Skeletal muscle satellite cell (primary cell): Measurements from ENCODE around the gene PTPMT1.

Experiments used
- H3K27me3 ChIP-seq: 2 replicates; pipeline ENCODE4 v1.7.0; 2013; ENCODE audit warnings: low read length; ENCODE audit not compliant: control insufficient read depth, insufficient read depth
- H3K36me3 ChIP-seq: 2 replicates; pipeline ENCODE4 v1.7.0; 2013; ENCODE audit warnings: mild to moderate bottlenecking, control low read depth, low read length; ENCODE audit not compliant: insufficient read depth
- H3K4me1 ChIP-seq: 2 replicates; pipeline ENCODE4 v1.7.0; 2013; ENCODE audit warnings: low read length; ENCODE audit not compliant: control insufficient read depth, insufficient read depth
- H3K4me2 ChIP-seq: 2 replicates; pipeline ENCODE4 v1.7.0; 2013; ENCODE audit warnings: mild to moderate bottlenecking, low read length
- H3K4me3 ChIP-seq: 2 replicates; pipeline ENCODE4 v1.7.0; 2013; ENCODE audit warnings: low read length
- H3K9ac ChIP-seq: 2 replicates; pipeline ENCODE4 v1.7.0; 2013; ENCODE audit warnings: mild to moderate bottlenecking, low read depth, low read length, moderate library complexity
- H3K9me3 ChIP-seq: replicated peaks from 2 replicates; pipeline ENCODE4 v1.7.0; 2013; ENCODE audit warnings: mild to moderate bottlenecking, control low read depth, low read length

Gene PTPMT1

DNA sequence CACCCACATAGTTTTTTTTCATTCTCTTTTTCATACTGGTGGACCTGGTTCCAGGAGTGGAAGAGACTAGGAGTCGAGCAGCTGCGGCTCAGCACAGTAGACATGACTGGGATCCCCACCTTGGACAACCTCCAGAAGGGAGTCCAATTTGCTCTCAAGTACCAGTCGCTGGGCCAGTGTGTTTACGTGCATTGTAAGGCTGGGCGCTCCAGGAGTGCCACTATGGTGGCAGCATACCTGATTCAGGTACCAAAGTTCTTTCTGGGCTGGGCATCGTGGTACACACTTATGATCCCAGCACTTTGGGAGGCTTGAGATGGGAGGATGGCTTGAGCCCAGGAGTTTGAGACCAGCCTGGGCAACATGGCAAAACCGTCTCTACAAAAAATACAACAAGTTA, 4.2 kb downstream of the PTPMT1 start:
- peaks cover 26% of the 10 kb centered on the region for H3K4me1 ChIP-seq
- H3K27me3 ChIP-seq = no peaks in the 10 kb centered on the region
- H3K9me3 ChIP-seq = no peaks in the 10 kb centered on the region
- no peak overlapping the region for H3K4me2 ChIP-seq
- no peak overlapping the region for H3K9ac ChIP-seq
- peaks cover 38% of the 10 kb centered on the region for H3K36me3 ChIP-seq
- no peak overlapping the region for H3K4me3 ChIP-seq

DNA sequence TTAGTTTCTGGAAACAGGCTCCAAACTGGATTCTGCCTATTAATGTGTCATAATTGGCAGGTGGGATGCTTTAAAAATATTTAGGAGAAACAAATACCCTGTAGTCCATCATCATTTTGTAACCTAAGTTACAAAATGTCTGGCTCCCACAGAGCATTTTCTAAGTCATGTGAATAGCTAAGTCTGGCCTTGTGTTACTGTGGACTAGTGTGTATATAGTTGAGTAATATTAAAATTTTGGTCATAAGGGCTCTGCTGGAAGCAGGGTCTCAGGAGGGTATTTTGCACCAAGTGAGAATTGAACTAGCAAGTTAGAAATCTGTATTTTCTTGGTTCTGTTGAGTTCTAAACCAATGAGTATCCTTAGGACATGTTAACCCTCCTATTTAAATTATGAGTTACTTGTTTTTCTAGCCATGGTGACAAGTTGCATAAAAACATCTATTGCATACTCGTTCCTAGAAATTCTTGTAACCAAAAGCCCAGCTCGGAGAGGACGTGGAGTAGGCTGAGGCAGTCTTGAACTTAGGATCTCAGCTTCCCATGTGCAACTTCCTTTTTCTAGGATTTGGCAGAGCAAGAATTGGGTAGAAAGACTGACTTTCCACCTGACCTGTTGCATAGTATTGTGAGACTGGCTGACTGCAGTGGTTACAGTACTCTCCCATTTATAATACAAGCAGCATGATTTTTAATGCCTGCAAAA, 5.4 kb downstream of the PTPMT1 start:
- H3K4me1 ChIP-seq = peaks cover 21% of the 10 kb centered on the region
- H3K4me2 ChIP-seq = no peak overlapping the region
- H3K36me3 ChIP-seq = peaks cover 42% of the 10 kb centered on the region
- no peaks in the 10 kb centered on the region for H3K9me3 ChIP-seq
- H3K27me3 ChIP-seq = no peaks in the 10 kb centered on the region
- no peak overlapping the region for H3K4me3 ChIP-seq
- no peak overlapping the region for H3K9ac ChIP-seq

DNA sequence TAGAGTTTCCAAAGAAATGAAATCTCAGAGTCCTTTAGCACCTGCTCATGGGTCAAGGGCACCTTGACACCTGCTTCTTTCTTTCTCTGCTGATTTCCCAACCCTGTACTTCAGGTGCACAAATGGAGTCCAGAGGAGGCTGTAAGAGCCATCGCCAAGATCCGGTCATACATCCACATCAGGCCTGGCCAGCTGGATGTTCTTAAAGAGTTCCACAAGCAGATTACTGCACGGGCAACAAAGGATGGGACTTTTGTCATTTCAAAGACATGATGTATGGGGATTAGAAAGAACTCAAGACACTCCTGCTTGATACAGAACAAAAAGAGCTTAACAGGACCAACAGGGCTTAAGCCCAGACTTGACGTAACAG, 5.9 kb downstream of the PTPMT1 start:
- H3K4me2 ChIP-seq = no peak overlapping the region
- peaks cover 42% of the 10 kb centered on the region for H3K36me3 ChIP-seq
- H3K27me3 ChIP-seq = no peaks in the 10 kb centered on the region
- no peak overlapping the region for H3K4me3 ChIP-seq
- no peak overlapping the region for H3K9ac ChIP-seq
- H3K9me3 ChIP-seq = no peaks in the 10 kb centered on the region
- H3K4me1 ChIP-seq = peaks cover 21% of the 10 kb centered on the region

DNA sequence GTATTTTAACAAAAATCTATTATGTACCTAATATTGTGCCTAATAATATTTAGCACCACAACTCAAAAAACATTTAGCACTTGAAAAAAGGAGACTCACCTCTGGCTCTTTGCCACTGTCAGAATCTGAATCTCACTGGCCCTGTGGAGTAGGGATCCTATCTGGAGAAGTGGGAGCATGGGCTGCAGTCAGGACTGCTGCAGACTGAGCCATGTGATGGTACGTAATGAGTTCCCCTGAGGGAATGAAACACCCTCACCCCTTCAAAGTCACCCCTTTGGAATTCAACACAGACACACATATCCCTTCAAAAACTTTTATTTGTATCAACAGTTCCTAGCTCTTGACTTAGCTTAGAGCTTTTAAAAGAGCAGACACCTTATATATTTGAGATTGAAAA, 6.5 kb downstream of the PTPMT1 start:
- Histone ChIP-seq H3K9ac (peak overlapping the region; percentile 55), H3K4me3 (no peak overlapping the region), H3K4me1 (peaks cover 21% of the 10 kb centered on the region), H3K27me3 (no peaks in the 10 kb centered on the region), H3K9me3 (no peaks in the 10 kb centered on the region), H3K36me3 (peaks cover 44% of the 10 kb centered on the region), H3K4me2 (peak overlapping the region; percentile 42)

DNA sequence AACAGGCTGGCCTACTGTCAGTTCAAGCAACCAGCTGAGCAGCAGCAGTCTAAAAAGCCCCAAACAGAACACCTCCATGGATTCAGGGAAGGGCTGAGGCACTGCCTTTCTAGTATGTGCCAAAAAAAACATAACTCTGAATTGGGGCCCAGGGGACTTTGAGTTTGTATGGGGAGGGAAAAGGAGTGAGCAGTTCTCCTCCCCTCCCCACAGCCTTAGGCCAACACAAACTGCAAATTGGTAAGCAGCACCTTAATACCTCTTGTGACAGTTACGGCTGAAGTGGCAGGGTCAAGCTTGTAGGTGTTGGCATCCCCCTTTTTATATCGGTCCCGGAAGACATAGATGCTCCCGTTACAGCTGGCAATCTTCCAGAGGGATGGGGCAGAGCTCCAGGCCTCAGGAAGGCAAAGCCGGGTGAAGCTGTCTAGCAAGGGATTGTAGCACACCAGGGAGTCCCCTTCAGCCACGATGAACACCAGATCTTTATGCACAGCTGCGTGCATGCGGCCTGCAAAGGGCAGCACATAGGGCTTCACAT, 7.4 kb downstream of the PTPMT1 start:
- H3K36me3 ChIP-seq = peaks cover 48% of the 10 kb centered on the region
- H3K4me3 ChIP-seq = no peak overlapping the region
- peak overlapping the region; percentile 55 for H3K9ac ChIP-seq
- H3K4me1 ChIP-seq = peaks cover 26% of the 10 kb centered on the region
- H3K4me2 ChIP-seq = peak overlapping the region; percentile 42
- H3K27me3 ChIP-seq = no peaks in the 10 kb centered on the region
- no peaks in the 10 kb centered on the region for H3K9me3 ChIP-seq

DNA sequence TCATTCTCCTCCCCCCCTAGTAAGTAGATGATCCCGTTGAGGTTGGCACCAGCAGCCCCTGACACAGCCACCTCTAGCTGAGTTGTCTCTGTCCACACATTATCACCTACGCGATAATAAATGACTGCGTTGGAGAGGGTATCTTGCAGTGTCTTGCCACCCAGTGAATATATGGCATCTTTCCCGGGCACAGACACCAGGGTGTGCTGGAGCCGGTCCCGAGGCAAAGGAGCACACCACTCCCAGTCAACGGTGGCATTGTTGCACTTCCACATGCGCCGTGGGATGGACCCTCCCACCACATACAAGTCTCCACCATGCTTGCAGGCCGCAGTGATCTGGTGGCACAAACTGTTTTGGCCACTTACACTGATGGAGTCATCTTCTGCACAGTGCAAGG, 7.9 kb downstream of the PTPMT1 start:
- Histone ChIP-seq H3K4me3 (no peak overlapping the region), H3K36me3 (peaks cover 48% of the 10 kb centered on the region), H3K9ac (no peak overlapping the region)

DNA sequence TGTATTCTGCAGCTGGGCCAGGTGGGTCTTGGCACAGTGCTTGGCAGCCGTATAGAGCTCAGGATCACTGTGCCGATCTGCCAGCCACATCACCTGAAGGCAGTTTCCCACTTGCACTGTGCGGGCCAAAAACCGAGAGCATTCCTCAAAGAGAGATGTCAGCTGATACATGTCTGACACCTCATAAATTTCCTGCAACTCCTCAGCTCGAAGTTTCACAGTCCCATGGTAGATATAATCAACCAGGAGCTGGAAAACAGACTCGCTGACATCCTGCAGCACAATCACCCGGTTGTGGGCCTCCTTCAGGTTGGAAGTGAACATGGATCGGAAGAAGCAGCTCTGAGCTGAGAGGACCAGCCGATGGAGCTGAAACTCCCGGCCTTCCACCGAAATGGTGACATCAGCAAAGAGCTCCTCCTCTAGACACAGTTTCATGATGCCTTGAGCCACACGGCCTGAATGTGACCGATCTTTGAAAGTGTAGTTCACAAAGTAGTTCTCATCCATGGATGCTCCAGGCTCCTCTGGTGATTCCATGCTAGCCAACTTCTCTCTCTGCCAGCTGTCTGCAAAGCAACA, 12.2 kb downstream of the PTPMT1 start:
- Histone ChIP-seq H3K27me3 (no peaks in the 10 kb centered on the region), H3K9ac (peak overlapping the region; percentile 94), H3K36me3 (peaks cover 46% of the 10 kb centered on the region), H3K4me3 (peak overlapping the region; percentile 92), H3K4me1 (peaks cover 24% of the 10 kb centered on the region), H3K4me2 (peak overlapping the region; percentile 96), H3K9me3 (no peaks in the 10 kb centered on the region)

More for the DNA sequence above, 7.9 kb downstream of the PTPMT1 start:
- Histone ChIP-seq H3K4me1 (peaks cover 29% of the 10 kb centered on the region), H3K4me2 (peak overlapping the region; percentile 42), H3K27me3 (no peaks in the 10 kb centered on the region), H3K9me3 (no peaks in the 10 kb centered on the region)

DNA sequence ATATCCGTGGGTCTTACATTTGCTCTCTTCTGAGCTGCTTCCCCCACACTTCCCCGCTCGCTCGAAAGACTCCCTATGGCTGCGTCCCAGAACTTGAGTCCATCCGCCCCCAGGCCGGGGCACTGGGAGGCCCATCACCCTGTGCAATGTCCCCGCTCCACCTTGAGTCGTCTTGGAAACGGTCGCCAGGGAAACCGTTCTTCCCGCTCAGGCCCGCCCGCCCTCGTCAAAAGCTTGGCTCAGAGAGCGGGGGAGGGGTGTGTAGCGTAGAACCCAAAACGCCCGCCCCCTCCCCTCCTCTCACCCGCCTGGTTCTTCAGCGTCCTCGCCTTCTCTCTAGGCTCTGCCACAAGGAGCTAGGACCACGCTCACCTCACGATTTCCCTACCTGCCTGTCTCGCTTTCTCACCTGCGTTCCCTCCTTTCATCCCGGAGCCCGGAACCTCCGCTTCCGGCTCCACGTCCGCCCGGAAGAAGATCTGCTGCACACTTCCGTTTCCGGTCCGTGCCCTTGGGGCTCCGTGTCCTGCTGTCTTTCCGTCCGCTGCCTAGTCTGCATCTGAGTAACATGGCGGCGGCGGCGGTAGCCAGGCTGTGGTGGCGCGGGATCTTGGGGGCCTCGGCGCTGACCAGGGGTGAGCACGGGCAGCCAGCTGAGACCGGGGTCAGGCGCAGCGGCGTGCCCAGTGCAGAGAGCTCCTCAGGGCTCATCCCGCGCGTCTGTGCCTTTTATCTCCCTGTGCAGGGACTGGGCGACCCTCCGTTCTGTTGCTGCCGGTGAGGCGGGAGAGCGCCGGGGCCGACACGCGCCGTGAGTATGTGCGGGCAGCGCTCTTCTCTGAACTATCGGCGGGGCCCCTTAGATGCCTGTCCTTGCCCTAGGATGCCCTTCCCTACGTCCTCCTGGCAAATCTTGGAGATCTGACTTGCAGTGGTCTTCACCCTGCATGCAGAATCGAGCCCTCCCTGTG, 13.4 kb downstream of the PTPMT1 start, which contains the start of the genes KBTBD4 and NDUFS3:
TSS of gene KBTBD4 (minus strand) at position 447 of the 971 bp plus-strand sequence. CDS start at position 428, 19 bp downstream.
TSS of gene NDUFS3 (plus strand) at position 551 of the 971 bp plus-strand sequence. CDS start at position 569, 18 bp downstream.
- Histone ChIP-seq H3K9me3 (no peaks in the 10 kb centered on the region), H3K4me1 (peaks cover 16% of the 10 kb centered on the region), H3K4me3 (peak within 1 kb of the TSS; percentile 92), H3K27me3 (no peaks in the 10 kb centered on the region), H3K4me2 (peak within 1 kb of the TSS; percentile 96), H3K9ac (peak within 1 kb of the TSS; percentile 94), H3K36me3 (peaks cover 45% of the 10 kb centered on the region)

DNA sequence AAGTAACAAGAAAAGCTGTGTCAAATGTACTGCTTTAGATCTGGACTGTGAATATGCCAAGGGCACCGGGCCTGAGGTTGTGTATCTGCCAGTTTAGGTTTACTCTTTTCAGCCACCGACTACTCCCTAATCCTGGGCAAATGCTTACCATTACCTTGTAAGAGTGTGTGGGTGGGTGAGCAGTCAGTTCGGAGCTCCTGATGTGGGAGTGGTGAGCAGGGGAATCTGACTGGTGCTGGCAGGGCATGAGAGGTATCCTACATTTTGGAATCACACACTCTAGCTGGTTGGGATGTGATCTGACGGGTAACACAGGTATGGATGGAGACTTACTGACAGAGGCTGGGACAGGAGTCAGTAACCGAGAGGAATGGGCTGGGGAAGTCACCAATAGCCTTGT, 18.4 kb downstream of the PTPMT1 start:
- H3K27me3 ChIP-seq = no peaks in the 10 kb centered on the region
- H3K4me3 ChIP-seq = no peak overlapping the region
- no peak overlapping the region for H3K9ac ChIP-seq
- H3K9me3 ChIP-seq = no peaks in the 10 kb centered on the region
- peaks cover 37% of the 10 kb centered on the region for H3K36me3 ChIP-seq
- peaks cover 16% of the 10 kb centered on the region for H3K4me1 ChIP-seq
- no peak overlapping the region for H3K4me2 ChIP-seq

DNA sequence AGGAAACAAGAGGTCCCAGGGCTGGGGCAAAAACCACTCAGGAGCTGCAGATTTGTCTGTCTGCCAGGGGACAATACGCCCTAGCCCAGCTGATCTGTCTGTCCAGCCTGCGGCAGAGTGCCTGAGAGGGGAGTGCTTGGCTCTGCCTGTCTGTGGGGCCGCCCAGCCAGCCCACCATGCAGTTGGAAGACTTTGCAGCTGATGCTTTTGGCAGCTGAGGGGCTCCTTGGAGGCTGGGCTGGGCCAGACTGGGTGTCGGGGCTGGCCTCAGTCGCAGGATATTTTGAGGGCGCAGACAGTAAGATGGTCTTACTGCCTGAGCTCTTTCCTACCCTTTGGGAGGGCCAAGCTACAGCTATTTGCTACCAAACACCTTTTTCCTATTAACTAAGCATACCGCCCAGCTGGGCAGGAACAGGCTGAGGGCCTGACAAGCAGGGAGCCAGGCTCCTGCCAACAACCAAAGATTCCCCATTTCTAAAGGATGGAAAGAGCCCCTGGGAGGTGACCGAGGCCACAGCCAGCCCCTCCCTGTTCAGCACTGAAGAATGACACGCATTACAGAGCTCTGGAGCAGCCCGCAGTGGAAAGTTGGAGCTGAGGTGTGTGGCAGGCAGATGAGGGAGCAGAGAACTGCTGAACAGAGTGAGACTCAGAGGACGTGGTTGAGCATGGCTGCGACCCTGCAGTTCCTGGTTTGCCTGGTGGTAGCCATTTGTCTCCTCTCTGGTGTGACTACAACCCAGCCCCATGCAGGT, 20.9 kb downstream of the PTPMT1 start, which contains the start of gene FAM180B:
TSS of gene FAM180B (plus strand) at position 581 of the 758 bp plus-strand sequence. CDS start at position 672, 91 bp downstream.
- Histone ChIP-seq H3K27me3 (peaks cover 13% of the 10 kb centered on the region), H3K9ac (no peak within 1 kb of the TSS), H3K4me2 (no peak within 1 kb of the TSS), H3K36me3 (peaks cover 31% of the 10 kb centered on the region), H3K4me1 (peaks cover 8% of the 10 kb centered on the region), H3K4me3 (no peak within 1 kb of the TSS), H3K9me3 (no peaks in the 10 kb centered on the region)
